Measurements from ENCODE around the gene SDK1. TPM values are rescaled to one million over a fixed set of nuclear protein-coding genes. Genes with fewer than 3 reads are reported as not detected.

The SDK1 gene
- total RNA-seq, 1 donor from 2014 or later, result 7.5 TPM

- DNase-seq, result no peak
Observed at GRCh38 chr7:4182605-4183300, 881.7 kb downstream of the SDK1 start.

- DNase-seq, result no peak
Observed at GRCh38 chr7:4184653-4185052, 883.6 kb downstream of the SDK1 start.

DNA sequence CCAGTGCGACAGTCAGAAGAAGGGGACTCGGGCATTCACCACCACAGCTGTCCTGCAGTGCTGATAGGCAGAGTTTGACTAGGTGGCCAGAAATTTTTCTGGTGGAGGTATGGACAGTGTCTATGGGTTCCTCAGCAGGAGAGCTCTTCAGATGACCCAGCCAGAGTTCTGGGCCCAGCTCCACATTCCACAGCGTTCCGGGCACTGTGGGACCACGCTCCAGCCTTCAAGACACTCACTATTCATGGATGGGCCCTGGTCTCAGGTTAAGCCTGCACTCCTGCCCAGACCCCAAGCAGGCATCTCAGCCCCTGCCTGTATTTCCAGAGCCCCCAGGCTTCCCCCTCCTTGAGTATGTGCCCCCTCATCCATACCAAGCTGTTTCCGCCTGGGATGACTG is 884.1 kb downstream of the SDK1 start:
- no peak for DNase-seq

DNA sequence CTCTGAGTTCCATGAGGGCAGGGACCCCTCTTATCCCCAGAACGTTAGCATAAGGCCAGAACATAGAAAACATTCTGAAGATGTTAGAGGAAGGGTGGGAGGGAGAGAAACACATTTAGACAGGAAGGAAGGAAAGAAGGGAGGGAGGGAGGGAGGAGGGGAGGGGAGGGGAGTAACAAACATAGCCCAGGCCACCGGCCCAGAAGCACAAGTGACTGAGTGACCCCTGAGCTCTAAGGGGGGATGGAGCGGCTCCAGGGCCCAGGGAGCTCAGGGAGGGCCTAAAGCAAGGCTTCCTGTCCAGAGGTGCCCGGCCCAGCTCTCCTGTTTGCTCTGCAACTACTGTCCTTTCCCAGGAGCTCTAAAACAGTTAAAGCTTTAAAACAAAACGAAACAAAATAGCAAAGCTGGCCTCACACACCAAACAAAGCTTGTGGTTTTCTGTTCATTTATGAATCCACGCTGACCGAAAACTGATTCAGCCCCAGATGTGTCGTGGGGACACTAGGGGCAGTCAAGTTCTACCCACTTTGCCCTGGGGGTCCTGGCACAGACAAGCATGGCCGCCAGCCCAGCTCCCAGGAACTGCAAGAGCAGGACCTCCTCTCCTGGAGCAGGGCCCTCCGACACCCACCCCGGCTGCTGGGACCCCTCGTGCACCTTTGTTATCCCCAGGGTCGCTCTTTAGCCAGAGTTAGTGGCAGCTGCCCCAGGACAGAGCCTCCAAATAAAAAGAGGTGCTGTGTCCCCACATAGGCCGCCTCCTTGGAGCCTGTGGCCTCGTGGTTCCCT is 884.9 kb downstream of the SDK1 start:
- no peak for DNase-seq

GRCh38 chr7:4186513-4186780 is 885.4 kb downstream of the SDK1 start:
- no peak for DNase-seq

- no peak for DNase-seq
Observed at GRCh38 chr7:4188651-4189050, 887.6 kb downstream of the SDK1 start.

GRCh38 chr7:4189131-4189570 is 888.1 kb downstream of the SDK1 start:
- DNase-seq, result peak; percentile 28

- no peak for DNase-seq
Observed at GRCh38 chr7:4190010-4190981, 889.2 kb downstream of the SDK1 start.

GRCh38 chr7:4191046-4191445 is 890.0 kb downstream of the SDK1 start:
- no peak for DNase-seq

DNA sequence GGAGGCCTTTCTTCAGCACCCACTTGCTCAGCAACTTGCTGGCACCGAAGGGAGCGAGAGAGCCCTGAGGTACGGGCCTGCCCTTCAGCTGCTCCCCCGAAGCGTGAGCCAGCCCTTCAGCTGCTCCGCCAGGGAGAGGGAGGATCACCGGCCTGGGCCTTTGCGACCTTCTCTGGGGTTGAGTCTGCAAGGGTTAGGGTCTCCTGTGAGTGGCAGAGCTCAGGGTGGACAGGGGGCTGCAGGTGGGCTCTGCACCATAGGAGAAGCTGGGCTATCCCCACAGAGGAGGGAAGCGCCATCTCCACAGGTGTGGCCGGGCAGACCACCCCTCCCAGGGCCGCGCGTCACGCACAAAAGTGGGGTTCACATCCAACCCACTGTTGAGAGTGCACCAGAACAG is 890.5 kb downstream of the SDK1 start:
- DNase-seq, result no peak

GRCh38 chr7:4195660-4196059 is 894.6 kb downstream of the SDK1 start:
- DNase-seq, result no peak

DNA sequence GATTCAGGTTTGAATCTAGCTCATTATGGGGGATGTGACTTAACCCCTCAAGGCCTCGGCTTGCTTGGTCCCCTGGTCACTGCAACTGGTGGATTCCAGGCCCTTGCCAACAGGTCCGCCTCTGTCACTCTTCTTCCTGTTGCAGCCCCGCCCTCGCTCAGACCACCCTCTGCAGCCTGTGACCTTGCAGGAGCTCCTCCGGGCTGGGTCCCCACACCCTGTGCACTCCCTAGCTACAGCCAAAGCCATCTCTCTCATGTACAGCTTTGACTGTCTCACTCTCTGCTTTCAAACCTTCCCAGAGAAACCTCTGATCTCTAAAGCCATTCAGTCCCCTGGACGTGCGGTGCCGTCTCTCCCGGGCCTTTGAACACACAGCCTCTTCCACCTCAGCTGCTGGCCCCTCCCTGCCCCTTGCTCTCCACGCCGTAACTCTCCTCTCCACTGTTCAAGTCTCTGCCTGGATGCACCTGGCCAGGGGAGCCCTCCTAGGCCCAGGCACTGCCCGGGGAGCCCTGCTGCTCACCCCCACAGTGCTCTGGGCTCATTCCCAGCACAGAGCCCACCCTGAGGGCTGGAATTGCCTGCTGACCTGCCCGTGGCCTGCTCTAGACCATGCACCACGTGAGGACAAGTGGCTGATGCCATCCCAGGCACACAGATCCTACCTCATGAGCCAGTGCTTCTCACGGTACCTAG is 895.2 kb downstream of the SDK1 start:
- no peak for DNase-seq

GRCh38 chr7:4198301-4198700 is 897.2 kb downstream of the SDK1 start:
- no peak for DNase-seq

DNA sequence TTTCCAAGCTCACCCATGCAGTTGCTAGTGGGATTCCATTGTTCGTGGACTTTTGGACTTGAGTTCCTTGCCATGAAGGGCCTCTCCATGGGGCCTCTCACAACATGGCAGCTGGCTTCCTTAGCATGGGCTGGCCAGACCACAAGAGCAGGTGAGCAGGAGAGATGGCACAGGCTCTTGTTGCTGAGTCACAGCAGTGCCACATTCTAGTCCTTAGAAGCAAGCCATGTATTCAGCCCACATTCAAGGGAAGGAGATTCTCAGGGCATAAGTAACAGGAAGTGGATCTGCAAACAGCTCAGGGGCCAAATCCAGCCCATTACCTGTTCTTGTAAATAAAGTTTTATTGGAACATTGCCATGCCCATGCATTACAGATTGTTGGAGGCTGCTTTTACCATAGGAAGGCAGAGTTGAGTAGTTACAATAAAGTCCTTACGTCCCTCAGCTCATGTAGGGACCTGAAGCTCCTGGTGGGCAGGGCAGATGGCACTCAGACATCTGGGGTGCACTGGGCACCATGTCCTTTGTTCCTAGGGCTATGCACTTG is 899.6 kb downstream of the SDK1 start:
- DNase-seq, result no peak

DNA sequence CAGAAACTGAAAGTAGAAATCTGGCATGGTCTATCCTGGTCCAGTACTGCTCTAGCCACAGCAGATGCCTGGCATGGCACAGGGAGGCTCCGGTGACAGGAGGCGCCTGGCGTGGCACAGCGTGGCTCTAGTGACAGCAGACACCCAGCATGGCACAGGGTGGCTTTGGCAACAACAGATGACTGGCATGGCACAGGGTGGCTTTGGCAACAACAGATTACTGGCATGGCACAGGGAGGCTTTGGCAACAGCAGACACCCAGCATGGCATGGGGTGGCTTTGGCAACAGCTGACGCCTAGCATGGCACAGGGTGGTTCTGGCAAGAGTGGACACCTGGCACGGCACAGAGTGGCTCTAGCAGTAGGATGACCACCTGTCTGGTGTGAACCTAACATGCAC is 900.5 kb downstream of the SDK1 start:
- DNase-seq, result no peak

- DNase-seq, result no peak
Observed at GRCh38 chr7:4202154-4202736, 901.2 kb downstream of the SDK1 start.

- DNase-seq, result no peak
Observed at GRCh38 chr7:4202954-4203353, 901.9 kb downstream of the SDK1 start.

DNA sequence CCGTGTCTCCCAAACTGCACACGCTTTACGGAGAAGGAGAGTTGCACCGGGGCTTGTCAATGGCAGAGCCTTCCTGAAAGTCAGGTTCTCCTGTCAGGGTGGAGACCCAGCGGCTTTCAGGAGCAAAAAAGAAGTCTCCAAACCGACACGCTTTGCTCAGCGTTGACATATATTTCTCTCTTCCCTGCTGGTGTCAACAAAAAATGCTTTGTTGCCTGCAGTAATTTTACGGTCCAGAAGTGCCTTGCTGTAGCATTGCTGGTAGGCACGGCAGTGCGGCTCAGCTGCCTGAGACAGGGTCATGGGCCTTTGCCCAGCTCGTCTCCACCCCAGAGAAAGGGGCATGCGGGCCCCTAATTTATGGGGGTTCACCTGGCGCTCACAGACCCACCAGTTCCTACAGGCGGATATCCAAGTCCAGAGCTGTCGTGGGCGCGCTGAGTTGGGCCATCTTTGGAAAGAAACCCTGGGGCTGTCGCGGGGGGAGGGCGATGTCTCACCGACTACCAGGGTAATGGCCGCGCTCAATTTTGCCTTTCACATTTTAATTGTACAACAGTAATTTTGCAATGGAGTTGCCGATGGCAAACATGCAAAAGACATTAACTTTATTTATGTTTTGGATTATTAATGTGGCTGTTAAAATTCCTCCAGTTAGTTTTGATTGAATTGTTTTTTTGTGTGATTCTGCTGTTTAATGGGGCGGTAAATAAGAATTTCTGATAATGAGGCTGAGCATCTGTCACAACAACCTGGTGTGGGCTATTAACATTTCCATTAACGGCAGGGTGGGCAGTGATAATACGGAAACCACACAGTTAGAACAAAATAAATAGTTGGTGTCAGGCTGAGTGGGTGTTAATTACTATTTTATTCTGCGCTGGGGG is 902.8 kb downstream of the SDK1 start:
- no peak for DNase-seq

GRCh38 chr7:4204513-4205165 is 903.6 kb downstream of the SDK1 start:
- DNase-seq, result no peak

DNA sequence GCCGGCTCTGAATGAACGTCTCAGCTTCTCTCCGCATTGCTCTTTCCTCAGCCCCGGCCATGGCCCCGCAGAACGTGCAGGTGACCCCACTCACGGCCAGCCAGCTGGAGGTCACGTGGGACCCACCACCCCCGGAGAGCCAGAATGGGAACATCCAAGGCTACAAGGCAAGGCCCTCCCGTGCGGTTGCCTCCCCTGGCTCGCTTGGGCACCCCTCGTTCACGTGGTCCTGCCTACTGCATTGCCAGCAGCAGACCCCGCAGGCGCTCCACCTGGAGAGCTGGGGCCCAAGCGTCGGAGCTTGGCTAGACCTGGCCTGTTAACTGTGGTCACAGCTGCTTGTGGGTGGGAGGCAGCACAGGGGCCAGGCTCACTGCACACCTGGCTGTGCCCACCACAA is 904.8 kb downstream of the SDK1 start:
- no peak for DNase-seq
